GM12878 (cell line): Measurements from ENCODE around the gene VMP1. TPM values are rescaled to one million over a fixed set of nuclear protein-coding genes. Genes with fewer than 3 reads are reported as not detected.

Source experiments
- CBFB ChIP-seq: IDR thresholded peaks from 2 replicates; pipeline ENCODE4 v1.6.1; 2016; ENCODE audit warnings: antibody characterized with exemption, low read depth
- EGR1 ChIP-seq, 2 experiments: IDR thresholded peaks; 1 replicate in 1 of 2; 2 replicates in 1 of 2; pipeline ENCODE4 v1.6.1; 2011 to 2012; ENCODE audit warnings: low read depth in 2 of 2, low read length in 2 of 2, borderline replicate concordance in 1 of 2, mild to moderate bottlenecking in 1 of 2, moderate library complexity in 1 of 2
- IKZF1 ChIP-seq: fragments of 450-650 bp; conservative IDR thresholded peaks from 2 replicates; pipeline ENCODE4 v1.6.1; 2017; ENCODE audit warnings: antibody characterized with exemption, mild to moderate bottlenecking
- IKZF2 ChIP-seq, 2 experiments: fragments of 450-650 bp; IDR thresholded peaks; 2 replicates each; pipeline ENCODE4 v1.6.1; 2017; ENCODE audit warnings: mild to moderate bottlenecking in 2 of 2, moderate library complexity in 2 of 2
- KLF5 ChIP-seq: fragments of 450-650 bp; IDR thresholded peaks from 2 replicates; pipeline ENCODE4 v1.6.1; 2014; ENCODE audit warnings: mild to moderate bottlenecking; ENCODE audit not compliant: partially characterized antibody
- MTA3 ChIP-seq: IDR thresholded peaks from 2 replicates; pipeline ENCODE4 v1.6.1; 2012; ENCODE audit warnings: low read length, inconsistent platforms, borderline replicate concordance
- NFIC ChIP-seq: IDR thresholded peaks from 2 replicates; pipeline ENCODE4 v1.6.1; 2012; ENCODE audit warnings: low read depth, mild to moderate bottlenecking, inconsistent platforms, low read length, moderate library complexity
- RELB ChIP-seq: fragments of 450-650 bp; IDR thresholded peaks from 2 replicates; pipeline ENCODE4 v1.6.1; 2017; ENCODE audit warnings: low read depth, mild to moderate bottlenecking, moderate library complexity
- SKIL ChIP-seq: fragments of 450-650 bp; IDR thresholded peaks from 2 replicates; pipeline ENCODE4 v1.6.1; 2017; ENCODE audit warnings: mild to moderate bottlenecking, low read depth, inconsistent platforms; ENCODE audit not compliant: poor library complexity, severe bottlenecking
- SMAD5 ChIP-seq: IDR thresholded peaks from 2 replicates; pipeline ENCODE4 v1.6.1; 2016; ENCODE audit warnings: antibody characterized with exemption, low read depth
- TARDBP ChIP-seq: IDR thresholded peaks from 2 replicates; pipeline ENCODE4 v1.6.1; 2016; ENCODE audit warnings: borderline replicate concordance
- ZBTB33 ChIP-seq: fragments of 450-650 bp; IDR thresholded peaks from 2 replicates; pipeline ENCODE4 v1.6.1; 2017; ENCODE audit warnings: mild to moderate bottlenecking
- polyA plus RNA-seq, 11 experiments: library from polyadenylated mRNA; depleted of rRNA in 4 of 11; unstranded in 6 of 11; stranded (reverse) in 5 of 11; fragments of >200 nt; fragmentation: Nextera tagmentation in 4 of 11; fragmentation: Illumina TruSeq in 1 of 11; extraction: Ambion mirVana in 4 of 11; extraction: Trizol in 1 of 11; gene quantifications; 1 replicate in 1 of 11; 2 replicates in 10 of 11; pipeline versions ENCODE4 v1.2.1 to v1.2.3, GENCODE V29; 2011 to 2016; ENCODE audit warnings: inconsistent platforms in 2 of 11, missing spikeins in 2 of 11, low read depth in 1 of 11
- total RNA-seq, 4 experiments: library from RNA; depleted of rRNA in 3 of 4; stranded (reverse); fragments of >200 nt in 3 of 4; fragmentation: Illumina TruSeq in 1 of 4; extraction: Trizol in 1 of 4; gene quantifications; 2 replicates each; pipeline versions ENCODE4 v1.2.1 to v1.2.3, GENCODE V29; 2013 to 2021

VMP1 gene
- total and polyA plus RNA-seq, 10 of the 15 experiments (the other 5 are each of a cell fraction or from before 2014, with no cell fraction given): 88.4 to 199 (median 132) TPM

- TF ChIP-seq RELB (peak; percentile 95), SKIL (peak; percentile 38), EGR1 (IDR thresholded peaks at IDR 0.05; ENCODE audit: borderline replicate concordance in 1 of 2, low read depth in 2 of 2, low read length in 2 of 2) (no peak), SMAD5 (peak; percentile 47; the same call in 1 of the 2 replicates), NFIC (peak; percentile 77; the same call in 1 of the 2 replicates), IKZF2 (IDR thresholded peaks at IDR 0.05) (0 out of 4 replicates have a peak, but pooled peaks of 1 of the 2 experiments have one; percentile 89), ZBTB33 (no peak; the same call in 1 of the 2 replicates), IKZF1 (peak; percentile 91; the same call in 1 of the 2 replicates), TARDBP (no peak), CBFB (no peak), MTA3 (peak; percentile 43; the same call in 1 of the 2 replicates), KLF5 (no peak)
These were observed 138.3 kb downstream of the VMP1 start (continued) for GRCh38 chr17:59845595-59846393.
